ENCODE data around the gene MOCOS.

DNA sequence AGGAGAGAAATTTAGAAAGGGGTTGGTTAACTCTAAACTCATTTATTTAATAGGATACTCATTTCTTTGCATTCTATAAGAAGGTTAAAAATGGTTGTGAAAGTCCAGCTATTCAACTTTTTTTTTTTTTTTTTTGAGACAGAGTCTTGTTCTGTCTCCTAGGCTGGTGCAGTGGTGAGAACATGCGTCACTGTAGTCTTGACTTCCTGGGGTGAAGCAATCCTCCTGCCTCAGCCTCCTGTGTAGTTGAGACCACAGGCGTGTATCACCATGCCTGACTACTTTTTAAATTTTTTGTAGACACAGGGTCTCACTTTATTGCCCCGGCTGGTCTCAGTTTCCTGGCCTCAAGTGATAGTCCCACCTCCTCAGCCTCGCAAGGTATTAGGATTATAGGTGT lies 45.7 kb upstream of the MOCOS start:
- TF ChIP-seq CTCF (IDR thresholded peaks at IDR 0.05 in 4 of 5, conservative IDR thresholded peaks at IDR 0.05 in 1 of 5) (no peak), POLR2A (IDR thresholded peaks at IDR 0.05) (no peak)
